HG02642 (cell line): Measurements from ENCODE around the gene HHIPL1.

Source experiments
- ATAC-seq: cut with Tn5 transposase; IDR thresholded peaks from one replicate; pipeline ENCODE4 v1.9.1; 2021; ENCODE audit warnings: mild to moderate bottlenecking; ENCODE audit not compliant: unreplicated experiment, poor library complexity

Gene HHIPL1

GRCh38 chr14:99609245-99610170 is 35.4 kb upstream of the HHIPL1 start:
- no peak for ATAC-seq

- no peak for ATAC-seq
Measured at GRCh38 chr14:99611646-99612045, 33.3 kb upstream of the HHIPL1 start.

- no peak for ATAC-seq
Measured at GRCh38 chr14:99612071-99612737, 32.7 kb upstream of the HHIPL1 start.

GRCh38 chr14:99612738-99613330 is 32.1 kb upstream of the HHIPL1 start:
- ATAC-seq, result no peak

- ATAC-seq, result no peak
Measured at GRCh38 chr14:99615497-99616157, 29.3 kb upstream of the HHIPL1 start.

- no peak for ATAC-seq
Measured at GRCh38 chr14:99616832-99617800, 27.8 kb upstream of the HHIPL1 start.

- no peak for ATAC-seq
Measured at GRCh38 chr14:99619835-99620834, 24.8 kb upstream of the HHIPL1 start.

GRCh38 chr14:99621948-99622347 is 23.0 kb upstream of the HHIPL1 start:
- ATAC-seq, result no peak

- no peak for ATAC-seq
Measured at GRCh38 chr14:99624024-99624423, 20.9 kb upstream of the HHIPL1 start.

GRCh38 chr14:99624971-99625370 is 20.0 kb upstream of the HHIPL1 start:
- no peak for ATAC-seq

GRCh38 chr14:99625476-99625875 is 19.5 kb upstream of the HHIPL1 start:
- ATAC-seq, result no peak

GRCh38 chr14:99626041-99626648 is 18.8 kb upstream of the HHIPL1 start:
- ATAC-seq, result no peak

- ATAC-seq, result no peak
Measured at GRCh38 chr14:99627100-99627499, 17.8 kb upstream of the HHIPL1 start.

- no peak for ATAC-seq
Measured at GRCh38 chr14:99627510-99628381, 17.2 kb upstream of the HHIPL1 start.

GRCh38 chr14:99628887-99629618 is 15.9 kb upstream of the HHIPL1 start:
- peak; percentile 71 for ATAC-seq

GRCh38 chr14:99630202-99630601 is 14.7 kb upstream of the HHIPL1 start:
- no peak for ATAC-seq
